ENCODE results near the gene ABTB2. TPM values are rescaled to one million over a fixed set of nuclear protein-coding genes. Genes with fewer than 3 reads are reported as not detected.

ABTB2 gene
- polyA plus RNA-seq, 1 experiment = 6.3 TPM

- TF ChIP-seq, protein P1, sequence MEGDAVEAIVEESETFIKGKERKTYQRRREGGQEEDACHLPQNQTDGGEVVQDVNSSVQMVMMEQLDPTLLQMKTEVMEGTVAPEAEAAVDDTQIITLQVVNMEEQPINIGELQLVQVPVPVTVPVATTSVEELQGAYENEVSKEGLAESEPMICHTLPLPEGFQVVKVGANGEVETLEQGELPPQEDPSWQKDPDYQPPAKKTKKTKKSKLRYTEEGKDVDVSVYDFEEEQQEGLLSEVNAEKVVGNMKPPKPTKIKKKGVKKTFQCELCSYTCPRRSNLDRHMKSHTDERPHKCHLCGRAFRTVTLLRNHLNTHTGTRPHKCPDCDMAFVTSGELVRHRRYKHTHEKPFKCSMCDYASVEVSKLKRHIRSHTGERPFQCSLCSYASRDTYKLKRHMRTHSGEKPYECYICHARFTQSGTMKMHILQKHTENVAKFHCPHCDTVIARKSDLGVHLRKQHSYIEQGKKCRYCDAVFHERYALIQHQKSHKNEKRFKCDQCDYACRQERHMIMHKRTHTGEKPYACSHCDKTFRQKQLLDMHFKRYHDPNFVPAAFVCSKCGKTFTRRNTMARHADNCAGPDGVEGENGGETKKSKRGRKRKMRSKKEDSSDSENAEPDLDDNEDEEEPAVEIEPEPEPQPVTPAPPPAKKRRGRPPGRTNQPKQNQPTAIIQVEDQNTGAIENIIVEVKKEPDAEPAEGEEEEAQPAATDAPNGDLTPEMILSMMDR (IDR thresholded peaks at IDR 0.05; ENCODE audit: insufficient read depth, low read depth, low read length) = no peak
- H3K36me3 ChIP-seq (ENCODE audit: control insufficient read depth, insufficient read depth, low read length) = no peaks in the 10 kb centered on the region
- no peak for DNase-seq (ENCODE audit: low read depth)
- H3K27me3 ChIP-seq (ENCODE audit: control insufficient read depth, insufficient read depth, low read length) = no peaks in the 10 kb centered on the region
- ChIA-PET CTCF (interaction anchor here (1.9 kb wide), 1 partner anchor 125 kb away, joined by 7 read pairs; no protein-coding TSS in a partner anchor), POLR2A (interaction anchor here (0.6 kb wide), 1 partner anchor 64 kb away, joined by 3 read pairs; no protein-coding TSS in a partner anchor)
- H3K4me3 ChIP-seq (ENCODE audit: low read depth, low read length) = no peak overlapping the region
Measured at GRCh38 chr11:34299284-34299972, 58.4 kb downstream of the ABTB2 start.

DNA sequence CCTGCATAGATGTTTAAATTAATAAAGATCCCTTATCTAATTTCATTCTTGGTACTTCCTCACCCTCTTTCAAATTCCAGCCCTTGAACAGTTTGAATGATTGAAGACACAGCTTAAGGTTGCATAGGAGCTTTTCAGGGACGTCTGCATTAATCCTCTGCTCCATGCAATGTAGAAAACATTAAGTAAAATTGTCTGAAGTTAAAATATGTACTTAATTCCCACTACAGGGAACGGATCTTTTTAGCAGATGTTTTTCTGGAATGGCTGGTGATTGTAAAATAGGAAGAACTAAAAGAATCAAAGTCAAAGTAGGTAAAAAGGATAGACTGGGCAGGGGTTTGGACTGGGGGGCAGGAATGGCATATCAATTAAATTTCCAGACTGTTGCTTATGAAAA, 58.9 kb downstream of the ABTB2 start:
- ChIA-PET POLR2A (no interaction called here), CTCF (interaction anchor here (0.6 kb wide), 1 partner anchor 630 kb away, joined by 3 read pairs; no protein-coding TSS in a partner anchor)
- TF ChIP-seq, protein P1 (IDR thresholded peaks at IDR 0.05; ENCODE audit: insufficient read depth, low read depth, low read length) = no peak
- no peak for DNase-seq (ENCODE audit: low read depth)
- H3K4me3 ChIP-seq (ENCODE audit: low read depth, low read length) = no peak overlapping the region
- H3K36me3 ChIP-seq (ENCODE audit: control insufficient read depth, insufficient read depth, low read length) = no peaks in the 10 kb centered on the region
- H3K27me3 ChIP-seq (ENCODE audit: control insufficient read depth, insufficient read depth, low read length) = no peaks in the 10 kb centered on the region

GRCh38 chr11:34296412-34296811, 61.4 kb downstream of the ABTB2 start:
- CTCF ChIA-PET = no interaction called here
- POLR2A ChIA-PET = no interaction called here
- Histone ChIP-seq H3K27me3 (ENCODE audit: control insufficient read depth, insufficient read depth, low read length) (no peaks in the 10 kb centered on the region), H3K4me3 (ENCODE audit: low read depth, low read length) (no peak overlapping the region), H3K36me3 (ENCODE audit: control insufficient read depth, insufficient read depth, low read length) (no peaks in the 10 kb centered on the region)
- TF ChIP-seq, protein P1 (IDR thresholded peaks at IDR 0.05; ENCODE audit: insufficient read depth, low read depth, low read length) = no peak
- no peak for DNase-seq (ENCODE audit: low read depth)

DNA sequence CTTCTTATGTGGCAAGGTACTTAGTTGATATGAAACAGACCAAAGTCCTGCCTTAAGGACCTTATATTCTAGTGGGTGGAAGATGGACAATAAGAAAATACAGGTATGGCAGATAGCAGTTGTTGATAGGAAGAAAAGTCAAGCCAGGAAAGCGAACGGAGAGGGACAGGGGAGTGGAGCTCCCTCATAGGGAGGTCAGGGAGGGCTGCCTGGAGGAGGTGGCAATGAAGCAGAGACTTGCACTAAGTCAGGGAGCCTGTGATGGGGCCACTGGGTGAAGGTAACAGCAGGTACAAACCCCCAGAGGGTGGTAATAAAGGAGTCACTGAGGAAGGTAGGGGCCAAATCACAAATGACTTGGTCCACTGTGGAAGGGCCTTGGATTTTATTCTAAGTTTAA, 65.3 kb downstream of the ABTB2 start:
- Histone ChIP-seq H3K36me3 (ENCODE audit: control insufficient read depth, insufficient read depth, low read length) (no peaks in the 10 kb centered on the region), H3K4me3 (ENCODE audit: low read depth, low read length) (no peak overlapping the region), H3K27me3 (ENCODE audit: control insufficient read depth, insufficient read depth, low read length) (no peaks in the 10 kb centered on the region; the same call in 1 of the 2 replicates)
- ChIA-PET POLR2A (no interaction called here), CTCF (no interaction called here)
- DNase-seq (ENCODE audit: low read depth) = no peak
- TF ChIP-seq, protein P1 (IDR thresholded peaks at IDR 0.05; ENCODE audit: insufficient read depth, low read depth, low read length) = no peak

GRCh38 chr11:34292111-34292510, 65.7 kb downstream of the ABTB2 start:
- CTCF ChIA-PET = interaction anchor here (0.6 kb wide), 1 partner anchor 244 kb away, joined by 3 read pairs; no protein-coding TSS in a partner anchor
- no peaks in the 10 kb centered on the region; the same call in 1 of the 2 replicates for H3K27me3 ChIP-seq (ENCODE audit: control insufficient read depth, insufficient read depth, low read length)
- DNase-seq (ENCODE audit: low read depth) = no peak
- no peaks in the 10 kb centered on the region for H3K36me3 ChIP-seq (ENCODE audit: control insufficient read depth, insufficient read depth, low read length)
- POLR2A ChIA-PET = no interaction called here
- TF ChIP-seq, protein P1 (IDR thresholded peaks at IDR 0.05; ENCODE audit: insufficient read depth, low read depth, low read length) = no peak
- H3K4me3 ChIP-seq (ENCODE audit: low read depth, low read length) = no peak overlapping the region

Data from BJ (cell line).